ENCODE measurements around the gene TRIO.

GRCh38 chr5:14416621-14417275 is 273.6 kb downstream of the TRIO start:
- TF ChIP-seq CTCF (IDR thresholded peaks at IDR 0.05), result no peak
- no peak for TF ChIP-seq POLR2A (IDR thresholded peaks at IDR 0.05)

Data from upper lobe of left lung (tissue), 4 donors.